BLaER1 treated with 17β-estradiol and CSF1 and Interleukin-3, amounts not matched to agents 10 nM and 100 nM (cell line): Measurements from ENCODE around the gene ROPN1.
A peak's percentile ranks its signal among the peaks of the same experiment; 100 is the strongest.
"Not testable (repeated sequence)": the region's sequence is repeated elsewhere in the genome, so short reads cannot be mapped to it uniquely, and the experiment has no call there.

ENCODE experiments used
- H3K27ac ChIP-seq, 11 experiments: shearing (Covaris generic); formaldehyde crosslinking; 2 replicates each; pipeline ENCODE4 v1.8.1; 2022
- H3K27me3 ChIP-seq, 11 experiments: shearing (Covaris generic); formaldehyde crosslinking; 2 replicates each; pipeline ENCODE4 v1.8.1; 2022
- H3K36me3 ChIP-seq, 11 experiments: shearing (Covaris generic); formaldehyde crosslinking; 2 replicates each; pipeline ENCODE4 v1.8.1; 2022
- H3K4me1 ChIP-seq, 10 experiments: shearing (Covaris generic); formaldehyde crosslinking; 2 replicates each; pipeline ENCODE4 v1.8.1; 2022
- H3K4me2 ChIP-seq, 11 experiments: shearing (Covaris generic); formaldehyde crosslinking; 2 replicates each; pipeline ENCODE4 v1.8.1; 2022
- H3K4me3 ChIP-seq, 10 experiments: shearing (Covaris generic); formaldehyde crosslinking; 2 replicates each; pipeline ENCODE4 v1.8.1; 2022
- H3K9ac ChIP-seq, 11 experiments: shearing (Covaris generic); formaldehyde crosslinking; 2 replicates each; pipeline ENCODE4 v1.8.1; 2022
- H3K9me3 ChIP-seq, 11 experiments: shearing (Covaris generic); formaldehyde crosslinking; replicated peaks in 1 of 11; 2 replicates each; pipeline ENCODE4 v1.8.1; 2022
- H4K20me1 ChIP-seq, 11 experiments: shearing (Covaris generic); formaldehyde crosslinking; 2 replicates each; pipeline ENCODE4 v1.8.1; 2022
- Cebpa-rat ChIP-seq, 11 experiments: shearing (Covaris generic); IDR thresholded peaks; 2 replicates each; pipeline ENCODE4 v1.8.1; 2022

Gene ROPN1

GRCh38 chr3:123991730-123992588, at the start of gene ROPN1:
Gene ROPN1 (minus strand): TSS chr3:123992124. CDS start chr3:123980481, 11,643 bp downstream.
- H3K4me3 ChIP-seq, H3K4me2 ChIP-seq, H3K9ac ChIP-seq, H4K20me1 ChIP-seq, H3K27me3 ChIP-seq, H3K27ac ChIP-seq, H3K36me3 ChIP-seq, H3K4me1 ChIP-seq: not testable (repeated sequence)
- peaks cover 6 to 21% (median 12%) of the 10 kb centered on the region in 11 experiments; a peak in 21 of 22 replicates for H3K9me3 ChIP-seq

GRCh38 chr3:124041553-124041952, 49.6 kb upstream of the ROPN1 start:
- H3K4me2 ChIP-seq: no peak overlapping the region
- H3K4me3 ChIP-seq: no peak overlapping the region
- H3K4me1 ChIP-seq: no peaks in the 10 kb centered on the region
- no peak for TF ChIP-seq Cebpa-rat (IDR thresholded peaks at IDR 0.05)
- no peak overlapping the region for H3K9ac ChIP-seq
- no peaks in the 10 kb centered on the region for H3K9me3 ChIP-seq
- H3K27me3 ChIP-seq: no peaks in the 10 kb centered on the region
- no peak overlapping the region for H3K27ac ChIP-seq
- H3K36me3 ChIP-seq: no peaks in the 10 kb centered on the region
- H4K20me1 ChIP-seq: peaks cover 0 to 10% (median 0%) of the 10 kb centered on the region in 11 experiments; a peak in 2 of 22 replicates

GRCh38 chr3:124037326-124037725, 45.4 kb upstream of the ROPN1 start:
- no peak overlapping the region for H3K9ac ChIP-seq
- no peaks in the 10 kb centered on the region for H3K36me3 ChIP-seq
- TF ChIP-seq Cebpa-rat (IDR thresholded peaks at IDR 0.05): no peak
- H3K27me3 ChIP-seq: peaks cover 9 to 26% (median 18%) of the 10 kb centered on the region in 11 experiments; a peak in 16 of 22 replicates
- H3K27ac ChIP-seq: no peak overlapping the region
- H3K4me1 ChIP-seq: peaks cover 0 to 18% (median 15%) of the 10 kb centered on the region in 10 experiments; a peak in 18 of 20 replicates
- H4K20me1 ChIP-seq: peaks cover 0 to 20% (median 6%) of the 10 kb centered on the region in 11 experiments; a peak in 5 of 22 replicates
- no peak overlapping the region for H3K4me2 ChIP-seq
- no peak overlapping the region for H3K4me3 ChIP-seq
- peaks cover 0 to 9% (median 0%) of the 10 kb centered on the region in 11 experiments; a peak in 1 of 22 replicates for H3K9me3 ChIP-seq

GRCh38 chr3:124036214-124036613, 44.3 kb upstream of the ROPN1 start:
- H3K27me3 ChIP-seq: peaks cover 9 to 32% (median 18%) of the 10 kb centered on the region in 11 experiments; a peak in 16 of 22 replicates

GRCh38 chr3:124035463-124036121, 43.7 kb upstream of the ROPN1 start:
- Histone ChIP-seq H3K9me3 (peaks cover 0 to 9% (median 0%) of the 10 kb centered on the region in 11 experiments; a peak in 1 of 22 replicates), H3K4me1 (peaks cover 0 to 24% (median 21%) of the 10 kb centered on the region in 10 experiments; a peak in 18 of 20 replicates), H3K9ac (no peak overlapping the region), H3K27me3 (peaks cover 9 to 32% (median 18%) of the 10 kb centered on the region in 11 experiments; a peak in 16 of 22 replicates), H3K36me3 (no peaks in the 10 kb centered on the region), H3K4me2 (peak overlapping the region in 3 of 11 experiments; percentile 85 to 100 (median 98); a peak in 4 of 22 replicates), H3K4me3 (no peak overlapping the region), H3K27ac (no peak overlapping the region), H4K20me1 (peaks cover 0 to 20% (median 6%) of the 10 kb centered on the region in 11 experiments; a peak in 5 of 22 replicates)
- TF ChIP-seq Cebpa-rat (IDR thresholded peaks at IDR 0.05): no peak

More at GRCh38 chr3:124036214-124036613, 44.3 kb upstream of the ROPN1 start:
- Histone ChIP-seq H4K20me1 (peaks cover 0 to 20% (median 6%) of the 10 kb centered on the region in 11 experiments; a peak in 5 of 22 replicates), H3K4me1 (peaks cover 0 to 24% (median 21%) of the 10 kb centered on the region in 10 experiments; a peak in 18 of 20 replicates)
- not testable (repeated sequence) for H3K36me3 ChIP-seq, H3K9me3 ChIP-seq, H3K9ac ChIP-seq, H3K4me3 ChIP-seq, H3K4me2 ChIP-seq, H3K27ac ChIP-seq

GRCh38 chr3:124034844-124035152, 42.9 kb upstream of the ROPN1 start:
- Histone ChIP-seq H3K27me3 (peaks cover 9 to 32% (median 18%) of the 10 kb centered on the region in 11 experiments; a peak in 16 of 22 replicates), H3K4me3 (peak overlapping the region in 3 of 10 experiments; percentile 82 to 90 (median 86); a peak in 6 of 20 replicates), H3K9ac (0 out of 22 replicates have a peak overlapping the region, but pooled peaks of 1 of the 11 experiments have one; percentile 89), H3K27ac (no peak overlapping the region), H3K4me2 (peak overlapping the region in 9 of 11 experiments; percentile 85 to 100 (median 100); a peak in 19 of 22 replicates), H3K9me3 (peaks cover 0 to 9% (median 0%) of the 10 kb centered on the region in 11 experiments; a peak in 1 of 22 replicates), H3K4me1 (peaks cover 0 to 24% (median 21%) of the 10 kb centered on the region in 10 experiments; a peak in 18 of 20 replicates), H3K36me3 (no peaks in the 10 kb centered on the region), H4K20me1 (peaks cover 0 to 20% (median 6%) of the 10 kb centered on the region in 11 experiments; a peak in 5 of 22 replicates)
- no peak for TF ChIP-seq Cebpa-rat (IDR thresholded peaks at IDR 0.05)

- Histone ChIP-seq H3K9me3 (peaks cover 0 to 9% (median 0%) of the 10 kb centered on the region in 11 experiments; a peak in 1 of 22 replicates), H4K20me1 (peaks cover 0 to 20% (median 6%) of the 10 kb centered on the region in 11 experiments; a peak in 5 of 22 replicates), H3K36me3 (no peaks in the 10 kb centered on the region), H3K27me3 (peaks cover 9 to 32% (median 18%) of the 10 kb centered on the region in 11 experiments; a peak in 16 of 22 replicates), H3K4me2 (peak overlapping the region; percentile 85 to 100 (median 100)), H3K4me1 (peaks cover 0 to 24% (median 21%) of the 10 kb centered on the region in 10 experiments; a peak in 18 of 20 replicates), H3K27ac (peak overlapping the region in 9 of 11 experiments; percentile 57 to 87 (median 81); a peak in 15 of 22 replicates), H3K4me3 (peak overlapping the region; percentile 72 to 90 (median 82)), H3K9ac (peak overlapping the region; percentile 70 to 89 (median 86))
- TF ChIP-seq Cebpa-rat (IDR thresholded peaks at IDR 0.05): no peak
Measured at GRCh38 chr3:124034016-124034843, 42.3 kb upstream of the ROPN1 start.
